SK-N-SH treated with all-trans-retinoic acid at 6 μM for 48 hours (cell line): ENCODE results near the gene CFAP100.

ENCODE experiments used
- ATAC-seq: fragments of 200-7000 bp; cut with Tn5 transposase; 3 replicates; pipeline ENCODE4 v1.9.1; 2020; ENCODE audit warnings: mild to moderate bottlenecking, moderate library complexity
- CSDC2 ChIP-seq: fragments of 250-450 bp; sonication (Bioruptor Pico); IDR thresholded peaks from 2 replicates; pipeline ENCODE4 v1.5.0; 2020; ENCODE audit warnings: mild to moderate bottlenecking, moderate library complexity
- ESRRG ChIP-seq: fragments of 250-450 bp; sonication (Bioruptor Pico); IDR thresholded peaks from 2 replicates; pipeline ENCODE4 v1.6.1; 2021; ENCODE audit warnings: mild to moderate bottlenecking
- GLIS3 ChIP-seq: fragments of 250-450 bp; sonication (Bioruptor Pico); IDR thresholded peaks from 2 replicates; pipeline ENCODE4 v1.5.0; 2020; ENCODE audit warnings: mild to moderate bottlenecking, moderate library complexity
- ISL1 ChIP-seq: fragments of 250-450 bp; sonication (Bioruptor Pico); IDR thresholded peaks from 2 replicates; pipeline ENCODE4 v2.1.2; 2022; ENCODE audit warnings: mild to moderate bottlenecking, moderate library complexity
- OSR1 ChIP-seq: fragments of 250-450 bp; sonication (Bioruptor Pico); IDR thresholded peaks from 2 replicates; pipeline ENCODE4 v1.8.0; 2022; ENCODE audit warnings: moderate library complexity, mild to moderate bottlenecking, inconsistent platforms
- PPARA ChIP-seq: fragments of 250-450 bp; sonication (Bioruptor Pico); IDR thresholded peaks from 2 replicates; pipeline ENCODE4 v1.5.0; 2020; ENCODE audit warnings: mild to moderate bottlenecking, borderline replicate concordance
- RARB ChIP-seq: fragments of 250-450 bp; sonication (Bioruptor Pico); IDR thresholded peaks from 2 replicates; pipeline ENCODE4 v1.8.0; 2021; ENCODE audit warnings: mild to moderate bottlenecking, moderate library complexity
- SNAI2 ChIP-seq: fragments of 250-450 bp; sonication (Bioruptor Pico); IDR thresholded peaks from 2 replicates; pipeline ENCODE4 v1.5.0; 2020; ENCODE audit warnings: mild to moderate bottlenecking, moderate library complexity
- TCF4 ChIP-seq: fragments of 250-450 bp; sonication (Bioruptor Pico); IDR thresholded peaks from 2 replicates; pipeline ENCODE4 v1.8.0; 2021; ENCODE audit warnings: mild to moderate bottlenecking, moderate library complexity, borderline replicate concordance
- TOX ChIP-seq: fragments of 250-450 bp; sonication (Bioruptor Pico); IDR thresholded peaks from 2 replicates; pipeline ENCODE4 v1.8.0; 2021; ENCODE audit warnings: mild to moderate bottlenecking, moderate library complexity, borderline replicate concordance
- ZFP3 ChIP-seq: fragments of 250-450 bp; sonication (Bioruptor Pico); IDR thresholded peaks from 2 replicates; pipeline ENCODE4 v1.5.0; 2020; ENCODE audit warnings: mild to moderate bottlenecking, moderate library complexity
- ZFP30 ChIP-seq: fragments of 450-650 bp; formaldehyde crosslinking; IDR thresholded peaks from 2 replicates; pipeline ENCODE4 v1.5.0; 2022; ENCODE audit warnings: mild to moderate bottlenecking, moderate library complexity
- ZNF565 ChIP-seq: fragments of 450-650 bp; formaldehyde crosslinking; conservative IDR thresholded peaks from 2 replicates; pipeline ENCODE4 v1.5.0; 2020; ENCODE audit warnings: low read depth, mild to moderate bottlenecking, moderate library complexity
- ZNF70 ChIP-seq: fragments of 450-650 bp; formaldehyde crosslinking; IDR thresholded peaks from 2 replicates; pipeline ENCODE4 v1.5.0; 2020; ENCODE audit warnings: mild to moderate bottlenecking, moderate library complexity
- TF ChIP-seq, protein P1 (sequence below): fragments of 250-450 bp; sonication (Bioruptor Pico); IDR thresholded peaks from 2 replicates; pipeline ENCODE4 v1.8.0; 2020; ENCODE audit warnings: mild to moderate bottlenecking, moderate library complexity, borderline replicate concordance
- TF ChIP-seq, protein P2 (sequence below): fragments of 250-450 bp; sonication (Bioruptor Pico); IDR thresholded peaks from 2 replicates; pipeline ENCODE4 v1.5.0; 2020; ENCODE audit warnings: mild to moderate bottlenecking, moderate library complexity
- TF ChIP-seq, protein P3 (sequence below): fragments of 250-450 bp; sonication (Bioruptor Pico); IDR thresholded peaks from 2 replicates; pipeline ENCODE4 v1.5.1; 2021; ENCODE audit warnings: mild to moderate bottlenecking, moderate library complexity
- TF ChIP-seq, protein P4 (sequence below): fragments of 250-450 bp; sonication (Bioruptor Pico); IDR thresholded peaks from 2 replicates; pipeline ENCODE4 v1.8.0; 2021; ENCODE audit warnings: low read depth, mild to moderate bottlenecking, moderate library complexity, borderline replicate concordance

The CFAP100 gene

DNA sequence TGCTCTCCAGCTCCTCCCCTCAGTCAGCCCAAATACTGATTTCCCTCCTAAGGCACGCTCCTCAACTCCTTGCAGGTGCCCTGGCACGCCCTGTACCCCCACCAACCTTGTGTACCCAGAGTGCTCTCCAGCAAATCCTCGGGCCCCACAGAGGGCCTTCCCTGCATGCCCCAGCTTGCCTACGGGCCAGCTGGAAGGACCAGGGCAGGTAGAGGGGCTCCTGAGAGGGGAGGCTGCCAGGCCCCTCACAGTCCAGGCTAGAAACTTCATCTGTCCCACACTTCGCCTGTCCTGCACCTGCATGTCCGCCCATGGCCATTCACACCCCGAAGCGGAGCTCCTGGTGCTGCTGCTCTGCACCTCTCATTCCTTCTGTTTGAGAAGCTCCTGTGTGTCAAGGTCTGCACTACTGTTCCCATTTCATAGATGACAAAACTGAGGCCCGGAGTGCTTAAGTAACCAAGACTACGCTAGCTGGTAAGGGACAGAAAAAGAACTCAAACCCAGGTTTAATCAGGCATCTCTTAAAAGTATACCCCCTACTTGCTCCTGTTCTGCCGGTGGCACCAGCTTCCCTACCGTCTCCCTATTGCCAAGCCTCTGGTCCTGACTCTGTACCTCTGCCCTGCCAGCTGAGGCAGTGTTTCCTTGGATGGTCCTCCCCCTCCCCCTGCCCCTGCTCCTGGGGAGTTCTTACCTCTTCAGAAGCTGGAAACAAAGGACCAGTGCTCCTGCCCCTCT is 45.4 kb downstream of the CFAP100 start:
- no peak for TF ChIP-seq TCF4 (CRISPR knock-in tag)
- TF ChIP-seq, protein P1, sequence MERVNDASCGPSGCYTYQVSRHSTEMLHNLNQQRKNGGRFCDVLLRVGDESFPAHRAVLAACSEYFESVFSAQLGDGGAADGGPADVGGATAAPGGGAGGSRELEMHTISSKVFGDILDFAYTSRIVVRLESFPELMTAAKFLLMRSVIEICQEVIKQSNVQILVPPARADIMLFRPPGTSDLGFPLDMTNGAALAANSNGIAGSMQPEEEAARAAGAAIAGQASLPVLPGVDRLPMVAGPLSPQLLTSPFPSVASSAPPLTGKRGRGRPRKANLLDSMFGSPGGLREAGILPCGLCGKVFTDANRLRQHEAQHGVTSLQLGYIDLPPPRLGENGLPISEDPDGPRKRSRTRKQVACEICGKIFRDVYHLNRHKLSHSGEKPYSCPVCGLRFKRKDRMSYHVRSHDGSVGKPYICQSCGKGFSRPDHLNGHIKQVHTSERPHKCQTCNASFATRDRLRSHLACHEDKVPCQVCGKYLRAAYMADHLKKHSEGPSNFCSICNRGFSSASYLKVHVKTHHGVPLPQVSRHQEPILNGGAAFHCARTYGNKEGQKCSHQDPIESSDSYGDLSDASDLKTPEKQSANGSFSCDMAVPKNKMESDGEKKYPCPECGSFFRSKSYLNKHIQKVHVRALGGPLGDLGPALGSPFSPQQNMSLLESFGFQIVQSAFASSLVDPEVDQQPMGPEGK (CRISPR knock-in tag) = no peak
- no peak for TF ChIP-seq PPARA (CRISPR knock-in tag)
- TF ChIP-seq ISL1 (CRISPR knock-in tag) = no peak
- TF ChIP-seq CSDC2 (CRISPR knock-in tag) = no peak
- no peak for TF ChIP-seq ZFP3 (CRISPR knock-in tag)
- no peak for TF ChIP-seq ESRRG (CRISPR knock-in tag)
- TF ChIP-seq ZFP30 (CRISPR knock-in tag) = no peak
- TF ChIP-seq ZNF565 = no peak
- TF ChIP-seq TOX (CRISPR knock-in tag) = no peak
- no peak for TF ChIP-seq RARB

DNA sequence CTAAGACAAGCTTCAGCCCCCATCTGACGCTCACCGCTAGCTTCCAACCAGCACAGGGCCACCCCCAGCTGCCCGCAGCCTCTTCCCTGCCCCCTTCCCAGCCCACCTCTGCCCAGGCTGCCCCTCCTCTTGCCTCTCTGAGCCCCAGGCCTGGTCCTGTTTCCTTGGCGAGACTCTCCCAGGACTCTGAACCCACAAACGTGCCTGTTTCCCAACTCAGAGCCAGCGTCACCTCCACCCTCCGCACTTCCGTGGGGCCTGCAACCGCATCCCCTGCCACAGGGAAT is 45.9 kb downstream of the CFAP100 start:
- TF ChIP-seq GLIS3 = no peak
- no peak for TF ChIP-seq TOX (CRISPR knock-in tag)
- no peak for TF ChIP-seq OSR1
- TF ChIP-seq, protein P2, sequence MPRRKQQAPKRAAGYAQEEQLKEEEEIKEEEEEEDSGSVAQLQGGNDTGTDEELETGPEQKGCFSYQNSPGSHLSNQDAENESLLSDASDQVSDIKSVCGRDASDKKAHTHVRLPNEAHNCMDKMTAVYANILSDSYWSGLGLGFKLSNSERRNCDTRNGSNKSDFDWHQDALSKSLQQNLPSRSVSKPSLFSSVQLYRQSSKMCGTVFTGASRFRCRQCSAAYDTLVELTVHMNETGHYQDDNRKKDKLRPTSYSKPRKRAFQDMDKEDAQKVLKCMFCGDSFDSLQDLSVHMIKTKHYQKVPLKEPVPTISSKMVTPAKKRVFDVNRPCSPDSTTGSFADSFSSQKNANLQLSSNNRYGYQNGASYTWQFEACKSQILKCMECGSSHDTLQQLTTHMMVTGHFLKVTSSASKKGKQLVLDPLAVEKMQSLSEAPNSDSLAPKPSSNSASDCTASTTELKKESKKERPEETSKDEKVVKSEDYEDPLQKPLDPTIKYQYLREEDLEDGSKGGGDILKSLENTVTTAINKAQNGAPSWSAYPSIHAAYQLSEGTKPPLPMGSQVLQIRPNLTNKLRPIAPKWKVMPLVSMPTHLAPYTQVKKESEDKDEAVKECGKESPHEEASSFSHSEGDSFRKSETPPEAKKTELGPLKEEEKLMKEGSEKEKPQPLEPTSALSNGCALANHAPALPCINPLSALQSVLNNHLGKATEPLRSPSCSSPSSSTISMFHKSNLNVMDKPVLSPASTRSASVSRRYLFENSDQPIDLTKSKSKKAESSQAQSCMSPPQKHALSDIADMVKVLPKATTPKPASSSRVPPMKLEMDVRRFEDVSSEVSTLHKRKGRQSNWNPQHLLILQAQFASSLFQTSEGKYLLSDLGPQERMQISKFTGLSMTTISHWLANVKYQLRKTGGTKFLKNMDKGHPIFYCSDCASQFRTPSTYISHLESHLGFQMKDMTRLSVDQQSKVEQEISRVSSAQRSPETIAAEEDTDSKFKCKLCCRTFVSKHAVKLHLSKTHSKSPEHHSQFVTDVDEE (CRISPR knock-in tag) = no peak
- no peak for TF ChIP-seq RARB
- no peak for ATAC-seq

More for the DNA sequence above, 45.4 kb downstream of the CFAP100 start:
- ATAC-seq = no peak

DNA sequence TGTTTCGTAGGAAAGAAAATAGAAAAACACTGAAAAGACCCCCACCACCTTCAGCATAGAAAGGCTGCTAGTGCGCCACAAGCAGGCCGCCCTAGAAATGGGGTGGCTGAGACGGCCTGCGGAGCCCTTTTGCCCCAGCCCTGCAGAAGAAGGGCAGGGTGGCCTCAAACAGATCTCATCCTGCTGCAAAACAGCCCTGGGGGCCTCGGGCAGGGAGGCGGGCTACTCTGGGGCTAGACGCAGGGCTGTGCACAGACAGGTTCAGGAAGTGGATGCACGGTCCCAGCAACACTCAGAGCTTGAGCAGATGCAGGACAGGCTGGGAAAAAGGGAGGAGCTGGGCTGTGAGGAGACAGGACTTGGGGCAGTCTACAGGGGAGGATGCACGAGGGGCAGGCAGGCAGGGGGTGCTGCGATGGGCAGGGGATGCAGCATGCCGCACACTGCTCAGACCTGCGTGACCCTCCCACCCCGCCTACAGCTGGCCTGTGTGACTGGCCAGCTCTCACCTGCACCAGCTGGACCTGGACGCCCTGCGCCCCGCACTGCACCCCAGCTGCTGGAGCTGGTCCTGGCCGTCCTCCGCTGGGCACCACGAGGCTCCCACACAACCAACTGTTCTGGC is 46.7 kb downstream of the CFAP100 start:
- ATAC-seq = no peak
- TF ChIP-seq ZFP3 (CRISPR knock-in tag) (no peak), PPARA (CRISPR knock-in tag) (no peak)
- TF ChIP-seq, protein P3, sequence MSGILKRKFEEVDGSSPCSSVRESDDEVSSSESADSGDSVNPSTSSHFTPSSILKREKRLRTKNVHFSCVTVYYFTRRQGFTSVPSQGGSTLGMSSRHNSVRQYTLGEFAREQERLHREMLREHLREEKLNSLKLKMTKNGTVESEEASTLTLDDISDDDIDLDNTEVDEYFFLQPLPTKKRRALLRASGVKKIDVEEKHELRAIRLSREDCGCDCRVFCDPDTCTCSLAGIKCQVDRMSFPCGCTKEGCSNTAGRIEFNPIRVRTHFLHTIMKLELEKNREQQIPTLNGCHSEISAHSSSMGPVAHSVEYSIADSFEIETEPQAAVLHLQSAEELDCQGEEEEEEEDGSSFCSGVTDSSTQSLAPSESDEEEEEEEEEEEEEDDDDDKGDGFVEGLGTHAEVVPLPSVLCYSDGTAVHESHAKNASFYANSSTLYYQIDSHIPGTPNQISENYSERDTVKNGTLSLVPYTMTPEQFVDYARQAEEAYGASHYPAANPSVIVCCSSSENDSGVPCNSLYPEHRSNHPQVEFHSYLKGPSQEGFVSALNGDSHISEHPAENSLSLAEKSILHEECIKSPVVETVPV (CRISPR knock-in tag) = no peak

DNA sequence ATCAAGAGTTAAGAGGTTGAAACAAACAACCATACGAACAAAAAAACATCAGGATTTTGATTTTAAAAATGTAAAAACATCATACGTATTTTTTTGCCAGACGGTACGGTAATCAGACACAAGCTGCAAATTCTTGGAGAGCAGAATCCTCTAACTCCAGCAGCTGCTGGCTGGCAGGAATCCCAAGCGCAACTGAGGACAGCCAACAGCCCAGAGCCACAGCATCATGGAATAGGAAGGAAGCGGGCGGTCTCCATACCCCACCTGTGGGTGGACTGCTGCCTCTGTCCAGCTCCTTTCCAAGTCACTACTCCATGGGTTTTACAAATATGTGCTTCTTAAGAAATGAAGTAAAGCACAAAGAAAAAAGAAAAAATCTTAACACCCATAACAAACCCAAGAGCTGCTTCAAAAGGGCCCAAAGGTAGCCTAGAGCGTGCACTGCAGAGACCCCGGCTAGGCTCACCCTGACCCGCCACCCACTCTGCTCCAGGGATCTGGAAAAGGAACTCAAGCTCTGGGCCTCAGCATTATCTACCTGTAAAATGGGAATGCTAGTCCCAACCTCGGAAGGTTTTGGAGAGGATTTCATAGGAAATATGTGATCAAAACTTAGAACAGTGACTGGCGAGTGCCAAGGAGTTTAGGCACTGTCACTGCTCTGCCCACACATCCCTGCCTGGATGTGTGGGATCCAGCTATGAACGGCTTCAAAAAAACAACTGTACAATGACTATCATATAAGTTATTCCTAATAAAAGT is 47.6 kb downstream of the CFAP100 start:
- TF ChIP-seq TOX (CRISPR knock-in tag) (no peak), SNAI2 (no peak), RARB (no peak), ZNF70 (CRISPR knock-in tag) (no peak), ESRRG (CRISPR knock-in tag) (no peak), ZFP3 (CRISPR knock-in tag) (no peak)
- TF ChIP-seq, protein P4, sequence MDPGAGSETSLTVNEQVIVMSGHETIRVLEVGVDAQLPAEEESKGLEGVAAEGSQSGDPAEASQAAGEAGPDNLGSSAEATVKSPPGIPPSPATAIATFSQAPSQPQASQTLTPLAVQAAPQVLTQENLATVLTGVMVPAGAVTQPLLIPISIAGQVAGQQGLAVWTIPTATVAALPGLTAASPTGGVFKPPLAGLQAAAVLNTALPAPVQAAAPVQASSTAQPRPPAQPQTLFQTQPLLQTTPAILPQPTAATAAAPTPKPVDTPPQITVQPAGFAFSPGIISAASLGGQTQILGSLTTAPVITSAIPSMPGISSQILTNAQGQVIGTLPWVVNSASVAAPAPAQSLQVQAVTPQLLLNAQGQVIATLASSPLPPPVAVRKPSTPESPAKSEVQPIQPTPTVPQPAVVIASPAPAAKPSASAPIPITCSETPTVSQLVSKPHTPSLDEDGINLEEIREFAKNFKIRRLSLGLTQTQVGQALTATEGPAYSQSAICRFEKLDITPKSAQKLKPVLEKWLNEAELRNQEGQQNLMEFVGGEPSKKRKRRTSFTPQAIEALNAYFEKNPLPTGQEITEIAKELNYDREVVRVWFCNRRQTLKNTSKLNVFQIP (CRISPR knock-in tag) = no peak
- TF ChIP-seq, protein P2 (CRISPR knock-in tag) = no peak
- no peak for ATAC-seq
